Retina (tissue), 1 donor: ENCODE results near the gene PGPEP1.
"Not testable (repeated sequence)": the region's sequence is repeated elsewhere in the genome, so short reads cannot be mapped to it uniquely, and the experiment has no call there.

Experiments used
- DNase-seq: peaks from one replicate; pipeline ENCODE4 v3.0.0-alpha.2; 2016

The PGPEP1 gene

GRCh38 chr19:18368504-18369222 is 28.3 kb downstream of the PGPEP1 start:
- no peak for DNase-seq

- DNase-seq: no peak
Observed at GRCh38 chr19:18373407-18373891, 33.1 kb downstream of the PGPEP1 start.

GRCh38 chr19:18373892-18374629 is 33.7 kb downstream of the PGPEP1 start:
- peak; percentile 59 for DNase-seq

GRCh38 chr19:18377026-18377425 is 36.6 kb downstream of the PGPEP1 start:
- DNase-seq: no peak

GRCh38 chr19:18379803-18380747 is 39.7 kb downstream of the PGPEP1 start:
- DNase-seq: no peak

- no peak for DNase-seq
Observed at GRCh38 chr19:18380843-18381242, 40.4 kb downstream of the PGPEP1 start.

GRCh38 chr19:18383622-18384021 is 43.2 kb downstream of the PGPEP1 start:
- DNase-seq: not testable (repeated sequence)

GRCh38 chr19:18384775-18385174 is 44.4 kb downstream of the PGPEP1 start:
- no peak for DNase-seq

- DNase-seq: no peak
Observed at GRCh38 chr19:18385359-18385674, 44.9 kb downstream of the PGPEP1 start.

- no peak for DNase-seq
Observed at GRCh38 chr19:18385675-18386542, 45.5 kb downstream of the PGPEP1 start, which contains the start of gene GDF15. TSS of gene GDF15 (plus strand) at chr19:18386158. CDS start at chr19:18386190, 32 bp downstream.

GRCh38 chr19:18386543-18387271 is 46.3 kb downstream of the PGPEP1 start:
- no peak for DNase-seq

- DNase-seq: peak; percentile 96
Observed at GRCh38 chr19:18388100-18388959, 47.9 kb downstream of the PGPEP1 start.

GRCh38 chr19:18388960-18389725 is 48.7 kb downstream of the PGPEP1 start:
- DNase-seq: no peak

- no peak for DNase-seq
Observed at GRCh38 chr19:18389726-18390064, 49.3 kb downstream of the PGPEP1 start.

- no peak for DNase-seq
Observed at GRCh38 chr19:18390065-18390907, 49.9 kb downstream of the PGPEP1 start.

GRCh38 chr19:18391509-18392075 is 51.2 kb downstream of the PGPEP1 start:
- DNase-seq: no peak

GRCh38 chr19:18392417-18392816 is 52.0 kb downstream of the PGPEP1 start:
- no peak for DNase-seq

GRCh38 chr19:18392926-18393325 is 52.5 kb downstream of the PGPEP1 start:
- no peak for DNase-seq
